ENCODE measurements around the gene EMC6. TPM values are rescaled to one million over a fixed set of nuclear protein-coding genes. Genes with fewer than 3 reads are reported as not detected.
A peak's percentile ranks its signal among the peaks of the same experiment; 100 is the strongest.

The EMC6 gene
- total RNA-seq, 1 donor from 2014 or later = 75.0 TPM

DNA sequence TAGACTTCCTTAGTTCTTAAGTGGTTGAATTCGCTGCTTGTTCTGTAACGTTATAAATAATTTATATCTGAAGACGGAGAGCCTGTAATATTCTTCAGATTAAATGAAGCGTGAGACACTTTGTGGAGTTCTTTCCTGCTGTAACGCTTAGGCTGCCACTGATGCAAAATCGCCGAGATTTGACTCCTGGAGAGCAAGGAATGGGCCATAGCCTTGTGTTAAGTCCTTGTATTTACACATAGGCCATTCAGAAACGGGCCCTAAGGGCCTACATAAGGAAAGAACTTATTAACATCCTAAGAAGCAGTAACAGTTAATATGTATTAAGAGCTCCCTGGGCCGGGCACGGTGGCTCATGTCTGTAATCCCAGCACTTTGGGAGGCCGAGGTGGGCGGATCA lies 936 bp downstream of the EMC6 start:
- intact Hi-C loops (cut with DNase I) = loop anchor here (10.0 kb wide), 3 partner anchors 175 to 1275 kb away; partner anchors contain the start of gene NCBP3
- Histone ChIP-seq H3K4me1 (peaks cover 12 to 16% of the 10 kb centered on the region in 2 donors), H3K4me3 (peak overlapping the region; percentile 86 to 99), H3K9me3 (no peaks in the 10 kb centered on the region), H3K27ac (no peak overlapping the region), H3K36me3 (peaks cover 3 to 5% of the 10 kb centered on the region in 2 donors), H3K27me3 (no peaks in the 10 kb centered on the region)
- DNase-seq (ENCODE audit: low spot score in 2 of 2) = no peak
- TF ChIP-seq, protein P1, sequence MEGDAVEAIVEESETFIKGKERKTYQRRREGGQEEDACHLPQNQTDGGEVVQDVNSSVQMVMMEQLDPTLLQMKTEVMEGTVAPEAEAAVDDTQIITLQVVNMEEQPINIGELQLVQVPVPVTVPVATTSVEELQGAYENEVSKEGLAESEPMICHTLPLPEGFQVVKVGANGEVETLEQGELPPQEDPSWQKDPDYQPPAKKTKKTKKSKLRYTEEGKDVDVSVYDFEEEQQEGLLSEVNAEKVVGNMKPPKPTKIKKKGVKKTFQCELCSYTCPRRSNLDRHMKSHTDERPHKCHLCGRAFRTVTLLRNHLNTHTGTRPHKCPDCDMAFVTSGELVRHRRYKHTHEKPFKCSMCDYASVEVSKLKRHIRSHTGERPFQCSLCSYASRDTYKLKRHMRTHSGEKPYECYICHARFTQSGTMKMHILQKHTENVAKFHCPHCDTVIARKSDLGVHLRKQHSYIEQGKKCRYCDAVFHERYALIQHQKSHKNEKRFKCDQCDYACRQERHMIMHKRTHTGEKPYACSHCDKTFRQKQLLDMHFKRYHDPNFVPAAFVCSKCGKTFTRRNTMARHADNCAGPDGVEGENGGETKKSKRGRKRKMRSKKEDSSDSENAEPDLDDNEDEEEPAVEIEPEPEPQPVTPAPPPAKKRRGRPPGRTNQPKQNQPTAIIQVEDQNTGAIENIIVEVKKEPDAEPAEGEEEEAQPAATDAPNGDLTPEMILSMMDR (IDR thresholded peaks at IDR 0.05) = no peak

DNA sequence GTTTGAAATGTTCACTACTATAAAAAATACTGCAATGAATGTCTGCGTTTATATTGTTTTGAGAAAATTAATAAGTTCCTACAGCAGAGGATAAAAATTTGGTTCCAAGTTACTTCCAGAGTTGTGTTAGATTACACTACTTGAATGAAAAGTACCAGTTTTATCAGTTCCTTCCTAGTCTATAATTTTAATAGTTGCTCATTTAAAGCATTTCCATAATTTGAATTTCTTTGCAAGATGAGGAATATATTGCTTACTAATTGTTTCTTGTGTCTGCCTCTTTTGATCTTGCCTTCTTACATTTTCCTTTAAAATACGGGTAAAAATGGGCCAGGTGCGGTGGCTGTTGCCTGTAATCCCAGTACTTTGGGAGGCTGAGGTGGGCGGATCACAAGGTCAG lies 4.0 kb downstream of the EMC6 start:
- intact Hi-C loops (cut with DNase I) = no loop called here
- TF ChIP-seq, protein P1 (IDR thresholded peaks at IDR 0.05) = no peak
- Histone ChIP-seq H3K9me3 (no peaks in the 10 kb centered on the region), H3K27ac (no peak overlapping the region), H3K4me1 (peaks cover 7 to 9% of the 10 kb centered on the region in 2 donors), H3K36me3 (no peaks in the 10 kb centered on the region), H3K27me3 (no peaks in the 10 kb centered on the region), H3K4me3 (no peak overlapping the region)
- DNase-seq (ENCODE audit: low spot score in 2 of 2) = no peak

DNA sequence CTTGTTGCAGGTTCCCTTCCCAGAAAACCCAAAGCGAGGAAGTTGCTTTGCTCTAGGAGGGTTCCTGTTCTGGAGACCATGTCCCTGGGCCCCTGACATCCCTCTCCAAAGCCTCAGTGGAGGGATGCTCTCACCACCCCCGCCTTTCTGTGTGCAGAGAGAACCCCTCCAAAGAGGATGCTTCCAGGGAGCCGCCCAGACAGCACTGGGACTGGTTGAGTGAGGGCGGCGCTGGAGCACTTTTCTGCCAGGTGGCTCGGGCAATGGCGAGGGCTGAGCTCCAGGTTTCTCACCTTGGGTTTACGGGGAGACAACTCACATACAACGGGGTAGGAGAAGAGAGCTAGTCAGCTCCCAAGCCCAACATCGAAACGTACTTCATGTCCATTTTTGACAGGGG lies 7.3 kb downstream of the EMC6 start:
- H3K9me3 ChIP-seq = no peaks in the 10 kb centered on the region
- no peak overlapping the region for H3K4me3 ChIP-seq
- no peaks in the 10 kb centered on the region for H3K4me1 ChIP-seq
- no peak overlapping the region for H3K27ac ChIP-seq
- H3K27me3 ChIP-seq = no peaks in the 10 kb centered on the region
- TF ChIP-seq, protein P1 (IDR thresholded peaks at IDR 0.05) = no peak
- intact Hi-C loops (cut with DNase I) = no loop called here
- no peaks in the 10 kb centered on the region for H3K36me3 ChIP-seq
- no peak for DNase-seq (ENCODE audit: low spot score in 2 of 2)

DNA sequence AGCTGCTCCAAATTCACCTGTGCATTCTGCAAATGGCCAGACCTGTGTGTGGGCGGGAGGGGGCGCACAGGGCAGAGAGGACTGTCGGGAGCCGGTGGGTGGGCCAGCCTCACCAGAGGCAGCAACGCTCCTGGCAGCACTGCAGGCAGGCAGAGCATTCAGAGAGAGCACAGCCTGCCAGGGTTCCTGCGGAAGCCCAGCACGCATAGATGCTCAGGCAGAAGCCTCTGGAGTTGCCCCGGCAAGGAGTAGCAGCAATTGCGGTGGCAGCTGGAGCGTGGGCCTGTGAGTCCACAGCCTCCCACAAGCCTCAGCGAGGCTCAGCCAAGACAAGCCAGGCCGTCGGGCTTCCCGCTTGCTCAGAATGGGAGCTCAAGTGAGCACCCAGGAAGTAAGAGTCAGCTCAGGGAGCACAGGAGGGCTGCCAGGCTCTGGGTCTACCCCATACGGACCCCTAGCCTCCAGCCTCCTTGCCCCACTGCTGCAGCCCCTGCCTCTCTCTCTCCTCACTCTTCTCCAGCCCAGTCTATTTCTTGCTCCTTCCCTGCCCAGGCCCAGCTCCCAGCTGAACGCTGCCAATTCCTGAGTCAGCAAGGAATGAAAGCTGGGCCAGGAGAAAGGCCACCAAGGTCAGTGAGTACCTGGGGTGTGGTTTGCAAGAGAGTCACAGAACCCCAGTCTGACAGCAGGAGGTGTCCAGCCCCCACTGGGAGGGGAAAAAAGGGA lies 9.6 kb downstream of the EMC6 start:
- TF ChIP-seq, protein P1 (IDR thresholded peaks at IDR 0.05) = no peak
- intact Hi-C loops (cut with DNase I) = no loop called here
- H3K27ac ChIP-seq = no peak overlapping the region
- H3K27me3 ChIP-seq = no peaks in the 10 kb centered on the region
- H3K36me3 ChIP-seq = no peaks in the 10 kb centered on the region
- no peak overlapping the region for H3K4me3 ChIP-seq
- no peaks in the 10 kb centered on the region for H3K9me3 ChIP-seq
- H3K4me1 ChIP-seq = no peaks in the 10 kb centered on the region
- DNase-seq (ENCODE audit: low spot score in 2 of 2) = no peak

DNA sequence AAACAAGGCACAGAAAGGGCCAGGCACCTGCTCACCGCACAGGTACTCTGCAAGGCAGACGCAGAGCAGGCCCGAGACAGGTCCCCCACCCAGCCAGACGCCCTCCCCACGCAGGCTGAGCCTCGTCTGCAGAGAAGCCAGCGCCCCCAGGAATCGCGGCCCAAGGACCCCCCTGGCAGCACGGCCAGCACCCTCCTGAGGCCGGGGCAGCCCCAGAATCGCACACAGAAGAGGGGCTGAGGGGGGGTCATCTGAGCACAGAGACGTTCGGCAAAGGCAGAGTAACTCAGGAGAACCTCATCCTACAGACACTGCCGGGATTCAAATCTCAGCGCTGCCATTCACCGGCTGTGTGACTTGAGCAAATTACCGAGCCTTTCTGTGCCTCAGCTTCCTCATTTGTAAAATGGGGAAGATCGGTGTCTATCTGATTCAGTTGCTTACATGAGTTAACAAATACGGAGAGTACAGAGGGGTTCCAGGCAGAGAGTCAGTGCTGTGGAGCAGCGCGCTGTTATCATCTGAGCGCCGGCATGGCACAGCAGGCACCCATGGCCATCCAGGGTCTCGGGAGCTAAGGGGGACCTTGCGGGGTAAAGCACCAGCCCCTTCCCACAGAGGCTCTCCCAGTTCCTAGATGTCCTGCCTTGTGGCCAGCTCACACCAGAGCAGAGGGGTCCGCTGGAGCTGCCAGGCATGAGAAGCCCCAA lies 10.4 kb downstream of the EMC6 start:
- Histone ChIP-seq H3K27me3 (no peaks in the 10 kb centered on the region), H3K27ac (no peak overlapping the region), H3K9me3 (no peaks in the 10 kb centered on the region), H3K36me3 (no peaks in the 10 kb centered on the region), H3K4me1 (no peaks in the 10 kb centered on the region), H3K4me3 (no peak overlapping the region)
- no peak for DNase-seq (ENCODE audit: low spot score in 2 of 2)
- intact Hi-C loops (cut with DNase I) = no loop called here
- TF ChIP-seq, protein P1 (IDR thresholded peaks at IDR 0.05) = no peak
